DND-41 (cell line): ENCODE results near the gene DKC1.
"Not testable (repeated sequence)": the region's sequence is repeated elsewhere in the genome, so short reads cannot be mapped to it uniquely, and the experiment has no call there.

ENCODE experiments used
- ATAC-seq: fragments of 200-7000 bp; cut with Tn5 transposase; 3 replicates; pipeline ENCODE4 v1.9.1; 2021; ENCODE audit warnings: low read depth; ENCODE audit not compliant: insufficient read depth
- DNase-seq: peaks from one replicate; pipeline ENCODE4 v3.0.0-alpha.2; 2020
- H2AFZ ChIP-seq: 2 replicates; pipeline ENCODE4 v1.6.0; 2012; ENCODE audit warnings: low read depth, low read length
- H3K27ac ChIP-seq: 2 replicates; pipeline ENCODE4 v1.5.1; 2012; ENCODE audit warnings: low read length, inconsistent platforms
- H3K27me3 ChIP-seq: fragments of 200-600 bp; sonication (generic); 2 replicates; pipeline ENCODE4 v1.6.0; 2012; ENCODE audit warnings: low read length, mild to moderate bottlenecking, inconsistent platforms; ENCODE audit not compliant: insufficient read depth, poor library complexity
- H3K36me3 ChIP-seq: 2 replicates; pipeline ENCODE4 v1.5.1; 2012; ENCODE audit warnings: low read length, inconsistent platforms; ENCODE audit not compliant: insufficient read depth
- H3K4me1 ChIP-seq: 2 replicates; pipeline ENCODE4 v1.5.1; 2012; ENCODE audit warnings: mild to moderate bottlenecking, low read length; ENCODE audit not compliant: insufficient read depth
- H3K4me2 ChIP-seq: 2 replicates; pipeline ENCODE4 v1.6.0; 2012; ENCODE audit warnings: mild to moderate bottlenecking, moderate library complexity, low read length, inconsistent platforms; ENCODE audit not compliant: insufficient read depth
- H3K4me3 ChIP-seq, 2 experiments: fragments of 200-600 bp in 1 of 2; shearing (Covaris generic) in 1 of 2; 2 replicates each; pipeline ENCODE4 v1.5.1; 2012 to 2016; ENCODE audit warnings: inconsistent platforms in 2 of 2, low read length in 2 of 2, mild to moderate bottlenecking in 2 of 2, low read depth in 1 of 2, moderate library complexity in 1 of 2
- H3K79me2 ChIP-seq: 2 replicates; pipeline ENCODE4 v1.6.0; 2012; ENCODE audit warnings: low read length, inconsistent platforms; ENCODE audit not compliant: insufficient read depth
- H3K9ac ChIP-seq: 2 replicates; pipeline ENCODE4 v1.6.0; 2012; ENCODE audit warnings: low read depth, mild to moderate bottlenecking, inconsistent platforms, low read length, moderate library complexity
- H3K9me3 ChIP-seq: 2 replicates; pipeline ENCODE4 v1.5.1; 2012; ENCODE audit warnings: low read length, moderate library complexity, mild to moderate bottlenecking, inconsistent platforms; ENCODE audit not compliant: insufficient read depth, severe bottlenecking
- H4K20me1 ChIP-seq: 2 replicates; pipeline ENCODE4 v1.6.0; 2012; ENCODE audit warnings: low read length; ENCODE audit not compliant: insufficient read depth
- EZH2 ChIP-seq: IDR thresholded peaks from 3 replicates; pipeline ENCODE4 v1.6.1; 2012; ENCODE audit warnings: borderline replicate concordance, low read depth, mild to moderate bottlenecking, moderate library complexity, low read length, inconsistent platforms; ENCODE audit not compliant: severe bottlenecking
- TF ChIP-seq, protein P1 (sequence below): IDR thresholded peaks from 2 replicates; pipeline ENCODE4 v1.5.1; 2012; ENCODE audit warnings: borderline replicate concordance, low read length, moderate library complexity, mild to moderate bottlenecking; ENCODE audit not compliant: poor library complexity, severe bottlenecking; ENCODE audit errors: extremely low read depth

The DKC1 gene

DNA sequence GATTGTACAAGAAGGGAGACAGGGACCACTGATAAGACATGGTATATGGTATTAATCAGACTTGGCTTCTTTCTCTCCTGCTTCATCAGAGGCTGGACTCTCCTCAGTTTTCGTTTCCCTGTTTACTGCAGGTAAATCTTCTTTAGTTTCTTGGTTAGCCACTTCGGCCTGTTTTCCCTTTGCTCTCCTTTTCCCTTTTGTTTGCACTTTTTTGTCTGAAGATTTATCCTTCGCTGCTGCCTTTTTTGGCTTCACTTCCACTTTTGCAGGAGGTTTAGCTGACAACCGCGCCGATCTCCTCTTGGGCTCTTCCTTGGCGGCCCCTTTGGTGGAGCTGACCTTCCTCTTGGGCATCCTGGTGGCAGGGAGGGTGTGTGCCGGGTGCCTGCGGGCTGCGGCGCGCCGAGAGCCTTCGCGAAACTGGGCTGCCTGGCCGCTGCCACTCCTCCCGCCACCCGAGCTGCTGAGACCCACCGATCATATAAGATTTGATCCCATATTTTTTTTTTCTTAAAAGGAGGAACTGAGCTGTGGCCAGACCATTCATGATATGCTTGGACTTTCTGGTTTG lies 54.5 kb downstream of the DKC1 start:
- H3K4me2 ChIP-seq, H3K27me3 ChIP-seq, ATAC-seq, H3K4me1 ChIP-seq, H4K20me1 ChIP-seq, H3K4me3 ChIP-seq, DNase-seq, H3K27ac ChIP-seq, H3K79me2 ChIP-seq, H3K9me3 ChIP-seq, H2AFZ ChIP-seq, H3K9ac ChIP-seq, H3K36me3 ChIP-seq: not testable (repeated sequence)

DNA sequence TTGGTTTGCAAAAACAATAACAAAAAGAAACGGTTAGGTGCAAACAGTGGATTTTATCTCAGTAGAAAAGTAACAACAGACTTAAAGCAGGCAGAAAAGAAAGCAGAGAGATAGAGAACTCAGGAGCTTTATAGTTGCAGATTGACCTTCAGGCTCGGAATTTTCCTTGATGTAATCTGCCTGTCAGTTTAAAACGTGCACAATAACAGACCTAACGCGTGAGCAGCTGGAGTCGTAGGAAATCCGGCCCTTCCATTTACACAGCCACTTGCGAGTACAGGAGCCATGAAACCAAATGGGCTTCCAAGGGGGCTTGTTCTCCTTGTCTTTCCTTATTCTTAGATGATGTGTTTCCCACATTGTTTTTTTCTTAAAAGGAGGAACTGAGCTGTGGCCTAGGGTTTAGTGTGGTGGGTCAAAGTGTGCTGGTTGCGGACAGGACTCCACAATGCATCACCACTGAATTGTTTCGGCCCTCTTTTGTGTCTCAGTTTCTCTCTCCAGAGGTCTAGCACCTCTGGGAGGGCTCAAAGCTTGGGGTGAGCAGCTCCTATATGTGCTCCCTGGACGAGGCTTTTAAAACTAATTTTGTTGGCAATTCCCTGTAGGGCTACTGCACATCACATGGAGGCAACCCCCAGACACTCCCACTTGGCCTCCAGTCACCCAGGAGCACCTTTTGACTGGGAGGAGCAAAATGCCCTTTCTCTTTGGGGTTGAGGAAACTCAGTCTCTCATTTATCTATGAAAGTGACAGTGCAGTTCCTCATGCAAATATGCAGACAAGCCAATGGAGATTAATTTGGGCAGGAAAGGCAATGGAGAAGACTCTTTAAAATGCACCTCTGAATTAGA lies 56.5 kb downstream of the DKC1 start:
- Histone ChIP-seq H3K27ac (no peak overlapping the region), H2AFZ (no peak overlapping the region)

DNA sequence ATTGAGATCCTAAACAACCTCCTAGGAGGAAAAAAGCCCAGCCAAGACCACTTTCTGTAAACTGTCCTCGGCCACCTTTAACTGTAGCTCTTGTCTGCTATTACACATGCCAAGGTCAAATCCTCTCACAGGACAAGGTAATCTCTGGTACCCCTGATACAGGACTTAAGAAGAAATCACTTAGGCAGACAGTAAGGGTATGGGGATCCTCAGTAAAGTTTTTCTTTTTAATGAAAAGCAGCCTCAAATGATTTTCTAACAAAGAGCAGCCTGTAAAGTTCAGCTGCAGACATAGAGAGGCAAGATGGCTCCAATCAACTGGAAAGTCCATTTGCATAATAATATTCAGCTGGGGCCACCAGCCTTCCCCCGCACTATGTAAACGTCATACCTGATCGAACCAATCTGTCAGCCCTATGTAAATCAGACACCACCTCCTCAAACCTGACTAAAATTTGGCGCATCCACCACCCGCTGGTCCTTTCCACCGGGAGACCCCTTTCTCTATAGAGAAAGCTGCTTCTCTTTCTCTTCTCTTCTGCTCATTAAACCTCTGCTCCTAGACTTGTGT lies 57.2 kb downstream of the DKC1 start:
- no peak for ATAC-seq

More for the DNA sequence above, 56.5 kb downstream of the DKC1 start:
- Histone ChIP-seq H3K36me3 (no peaks in the 10 kb centered on the region), H3K9me3 (no peaks in the 10 kb centered on the region), H3K4me3 (no peak overlapping the region), H4K20me1 (no peaks in the 10 kb centered on the region), H3K27me3 (no peaks in the 10 kb centered on the region), H3K9ac (no peak overlapping the region), H3K79me2 (no peaks in the 10 kb centered on the region), H3K4me2 (no peak overlapping the region), H3K4me1 (no peaks in the 10 kb centered on the region)
- ATAC-seq (no peak), DNase-seq (no peak)
- no peak for TF ChIP-seq EZH2
- TF ChIP-seq, protein P1, sequence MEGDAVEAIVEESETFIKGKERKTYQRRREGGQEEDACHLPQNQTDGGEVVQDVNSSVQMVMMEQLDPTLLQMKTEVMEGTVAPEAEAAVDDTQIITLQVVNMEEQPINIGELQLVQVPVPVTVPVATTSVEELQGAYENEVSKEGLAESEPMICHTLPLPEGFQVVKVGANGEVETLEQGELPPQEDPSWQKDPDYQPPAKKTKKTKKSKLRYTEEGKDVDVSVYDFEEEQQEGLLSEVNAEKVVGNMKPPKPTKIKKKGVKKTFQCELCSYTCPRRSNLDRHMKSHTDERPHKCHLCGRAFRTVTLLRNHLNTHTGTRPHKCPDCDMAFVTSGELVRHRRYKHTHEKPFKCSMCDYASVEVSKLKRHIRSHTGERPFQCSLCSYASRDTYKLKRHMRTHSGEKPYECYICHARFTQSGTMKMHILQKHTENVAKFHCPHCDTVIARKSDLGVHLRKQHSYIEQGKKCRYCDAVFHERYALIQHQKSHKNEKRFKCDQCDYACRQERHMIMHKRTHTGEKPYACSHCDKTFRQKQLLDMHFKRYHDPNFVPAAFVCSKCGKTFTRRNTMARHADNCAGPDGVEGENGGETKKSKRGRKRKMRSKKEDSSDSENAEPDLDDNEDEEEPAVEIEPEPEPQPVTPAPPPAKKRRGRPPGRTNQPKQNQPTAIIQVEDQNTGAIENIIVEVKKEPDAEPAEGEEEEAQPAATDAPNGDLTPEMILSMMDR, result no peak

More for the DNA sequence above, 57.2 kb downstream of the DKC1 start:
- Histone ChIP-seq H3K27ac (no peak overlapping the region), H3K79me2 (no peaks in the 10 kb centered on the region), H3K9ac (no peak overlapping the region), H4K20me1 (no peaks in the 10 kb centered on the region), H2AFZ (no peak overlapping the region), H3K36me3 (no peaks in the 10 kb centered on the region), H3K27me3 (no peaks in the 10 kb centered on the region), H3K4me1 (no peaks in the 10 kb centered on the region), H3K9me3 (no peaks in the 10 kb centered on the region), H3K4me2 (no peak overlapping the region), H3K4me3 (no peak overlapping the region)
- DNase-seq, result no peak
- TF ChIP-seq EZH2, result no peak
- TF ChIP-seq, protein P1, result no peak
